ENCODE data around the gene FGF10.

FGF10 gene

DNA sequence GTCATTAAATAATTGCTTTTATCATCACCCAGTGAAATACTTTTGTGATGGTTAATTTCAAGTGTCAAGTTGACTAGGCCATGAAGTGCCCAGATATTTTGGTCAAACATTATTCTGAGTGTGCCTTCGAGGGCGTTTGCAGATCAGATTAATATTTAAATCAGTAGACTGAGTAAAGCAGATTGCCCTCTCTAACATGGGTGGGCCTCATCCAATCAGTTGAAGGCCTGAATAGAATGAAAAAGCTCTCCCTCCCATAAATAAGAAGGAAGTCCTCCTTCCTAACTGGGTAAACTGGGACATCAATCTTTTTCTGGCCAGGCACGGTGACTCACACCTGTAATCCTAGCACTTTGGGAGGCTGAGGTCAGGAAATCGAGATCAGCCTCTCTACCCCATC lies 12.4 kb upstream of the FGF10 start:
- TF ChIP-seq TAF1 (IDR thresholded peaks at IDR 0.05; ENCODE audit: borderline replicate concordance, insufficient read depth, low read length) = no peak
- no peak for TF ChIP-seq POLR2AphosphoS5 (IDR thresholded peaks at IDR 0.05; ENCODE audit: low read depth, low read length)
- no peak for TF ChIP-seq FOXP2 (optimal IDR thresholded peaks at IDR 0.05; ENCODE audit: borderline replicate concordance, extremely low read depth, extremely low read length, insufficient read depth)
- TF ChIP-seq, protein P1, sequence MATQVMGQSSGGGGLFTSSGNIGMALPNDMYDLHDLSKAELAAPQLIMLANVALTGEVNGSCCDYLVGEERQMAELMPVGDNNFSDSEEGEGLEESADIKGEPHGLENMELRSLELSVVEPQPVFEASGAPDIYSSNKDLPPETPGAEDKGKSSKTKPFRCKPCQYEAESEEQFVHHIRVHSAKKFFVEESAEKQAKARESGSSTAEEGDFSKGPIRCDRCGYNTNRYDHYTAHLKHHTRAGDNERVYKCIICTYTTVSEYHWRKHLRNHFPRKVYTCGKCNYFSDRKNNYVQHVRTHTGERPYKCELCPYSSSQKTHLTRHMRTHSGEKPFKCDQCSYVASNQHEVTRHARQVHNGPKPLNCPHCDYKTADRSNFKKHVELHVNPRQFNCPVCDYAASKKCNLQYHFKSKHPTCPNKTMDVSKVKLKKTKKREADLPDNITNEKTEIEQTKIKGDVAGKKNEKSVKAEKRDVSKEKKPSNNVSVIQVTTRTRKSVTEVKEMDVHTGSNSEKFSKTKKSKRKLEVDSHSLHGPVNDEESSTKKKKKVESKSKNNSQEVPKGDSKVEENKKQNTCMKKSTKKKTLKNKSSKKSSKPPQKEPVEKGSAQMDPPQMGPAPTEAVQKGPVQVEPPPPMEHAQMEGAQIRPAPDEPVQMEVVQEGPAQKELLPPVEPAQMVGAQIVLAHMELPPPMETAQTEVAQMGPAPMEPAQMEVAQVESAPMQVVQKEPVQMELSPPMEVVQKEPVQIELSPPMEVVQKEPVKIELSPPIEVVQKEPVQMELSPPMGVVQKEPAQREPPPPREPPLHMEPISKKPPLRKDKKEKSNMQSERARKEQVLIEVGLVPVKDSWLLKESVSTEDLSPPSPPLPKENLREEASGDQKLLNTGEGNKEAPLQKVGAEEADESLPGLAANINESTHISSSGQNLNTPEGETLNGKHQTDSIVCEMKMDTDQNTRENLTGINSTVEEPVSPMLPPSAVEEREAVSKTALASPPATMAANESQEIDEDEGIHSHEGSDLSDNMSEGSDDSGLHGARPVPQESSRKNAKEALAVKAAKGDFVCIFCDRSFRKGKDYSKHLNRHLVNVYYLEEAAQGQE (IDR thresholded peaks at IDR 0.05; ENCODE audit: insufficient read depth in 1 of 2, low read depth in 2 of 2, low read length in 2 of 2) = no peak
- TF ChIP-seq SIN3A (IDR thresholded peaks at IDR 0.05; ENCODE audit: borderline replicate concordance, insufficient read depth, low read length) = no peak

DNA sequence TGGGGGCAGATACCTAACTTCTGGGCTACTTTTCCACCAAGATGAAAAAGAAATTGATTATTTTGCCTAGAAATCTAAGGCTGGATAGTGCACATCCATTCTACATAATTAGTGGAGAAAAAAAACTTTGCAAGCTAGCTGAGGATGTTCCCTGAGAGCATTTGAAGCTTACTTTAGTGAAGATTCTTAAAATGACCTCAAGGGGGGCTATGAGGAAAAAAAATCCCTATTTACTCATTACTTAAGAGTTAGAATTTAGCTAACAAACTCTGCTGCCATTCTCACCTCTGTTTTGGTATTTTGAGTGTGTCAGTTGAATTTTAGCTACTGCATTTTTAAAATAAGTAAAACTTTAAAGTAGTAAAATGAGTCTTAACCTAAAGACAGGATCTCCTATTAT lies 9.2 kb upstream of the FGF10 start:
- TF ChIP-seq FOXP2 (optimal IDR thresholded peaks at IDR 0.05; ENCODE audit: borderline replicate concordance, extremely low read depth, extremely low read length, insufficient read depth) (no peak), TAF1 (IDR thresholded peaks at IDR 0.05; ENCODE audit: borderline replicate concordance, insufficient read depth, low read length) (no peak), SIN3A (IDR thresholded peaks at IDR 0.05; ENCODE audit: borderline replicate concordance, insufficient read depth, low read length) (no peak), POLR2AphosphoS5 (IDR thresholded peaks at IDR 0.05; ENCODE audit: low read depth, low read length) (no peak)
- TF ChIP-seq, protein P1 (IDR thresholded peaks at IDR 0.05; ENCODE audit: insufficient read depth in 1 of 2, low read depth in 2 of 2, low read length in 2 of 2) = no peak

DNA sequence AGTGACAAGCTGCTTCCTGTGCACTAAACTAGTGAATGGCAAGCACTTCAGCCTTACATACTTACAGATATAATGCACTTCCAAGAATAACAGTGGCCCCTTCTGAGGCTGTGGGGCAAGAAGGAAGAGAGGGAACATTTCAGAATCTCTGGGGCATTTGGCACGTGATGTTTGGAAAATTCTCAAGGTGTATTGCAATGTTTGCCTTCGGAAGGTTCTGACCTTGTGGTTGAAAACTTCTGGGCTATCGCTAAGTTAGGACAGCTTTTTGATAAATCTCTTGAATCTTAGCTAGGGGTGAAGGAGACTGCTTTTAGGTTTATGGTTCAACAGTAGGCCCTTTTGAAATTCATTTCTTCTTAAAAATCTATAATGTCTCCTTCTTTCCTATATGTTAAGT lies 7.1 kb upstream of the FGF10 start:
- no peak for TF ChIP-seq SIN3A (IDR thresholded peaks at IDR 0.05; ENCODE audit: borderline replicate concordance, insufficient read depth, low read length)
- no peak for TF ChIP-seq TAF1 (IDR thresholded peaks at IDR 0.05; ENCODE audit: borderline replicate concordance, insufficient read depth, low read length)
- no peak for TF ChIP-seq FOXP2 (optimal IDR thresholded peaks at IDR 0.05; ENCODE audit: borderline replicate concordance, extremely low read depth, extremely low read length, insufficient read depth)
- TF ChIP-seq, protein P1 (IDR thresholded peaks at IDR 0.05; ENCODE audit: insufficient read depth in 1 of 2, low read depth in 2 of 2, low read length in 2 of 2) = no peak
- no peak for TF ChIP-seq POLR2AphosphoS5 (IDR thresholded peaks at IDR 0.05; ENCODE audit: low read depth, low read length)

DNA sequence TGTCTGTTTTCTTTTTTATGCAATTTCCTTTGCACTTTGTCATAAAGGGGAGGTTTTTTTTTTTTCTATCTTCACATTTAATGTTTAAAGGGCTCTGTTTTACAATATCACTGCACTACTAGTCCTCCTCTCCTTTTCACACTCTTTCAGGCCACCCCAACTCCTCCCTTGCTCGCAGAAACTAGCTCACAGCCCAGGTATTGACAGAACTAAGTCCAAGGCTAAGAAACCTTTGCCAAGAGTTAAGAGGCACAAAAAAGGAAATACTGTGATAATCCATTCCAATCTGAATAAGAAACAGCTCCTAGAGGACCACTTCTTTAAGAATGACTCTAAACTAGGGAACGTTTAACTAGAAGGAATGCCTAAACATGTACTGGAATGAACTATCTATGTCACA lies 1.1 kb upstream of the FGF10 start:
- TF ChIP-seq TAF1 (IDR thresholded peaks at IDR 0.05; ENCODE audit: borderline replicate concordance, insufficient read depth, low read length) (no peak), POLR2AphosphoS5 (IDR thresholded peaks at IDR 0.05; ENCODE audit: low read depth, low read length) (no peak), FOXP2 (optimal IDR thresholded peaks at IDR 0.05; ENCODE audit: borderline replicate concordance, extremely low read depth, extremely low read length, insufficient read depth) (no peak), SIN3A (IDR thresholded peaks at IDR 0.05; ENCODE audit: borderline replicate concordance, insufficient read depth, low read length) (no peak)
- TF ChIP-seq, protein P1 (IDR thresholded peaks at IDR 0.05; ENCODE audit: insufficient read depth in 1 of 2, low read depth in 2 of 2, low read length in 2 of 2) = no peak

DNA sequence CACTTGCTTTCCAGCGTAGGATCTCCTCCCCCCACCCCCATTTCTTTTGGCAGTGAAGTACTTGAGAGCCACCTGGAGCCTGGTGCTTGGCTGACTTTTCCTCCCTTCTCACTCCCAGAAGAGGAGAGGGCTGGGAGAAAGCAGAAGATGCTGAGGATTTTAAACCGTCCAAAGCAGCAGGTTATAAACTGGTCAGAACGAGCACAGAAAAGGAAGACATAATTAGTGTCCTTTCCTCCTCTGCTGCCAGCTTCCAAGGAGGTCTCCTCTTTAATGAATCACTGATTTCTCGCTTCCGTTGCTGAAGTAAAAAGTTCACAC lies 563 bp upstream of the FGF10 start:
- TF ChIP-seq FOXP2 (optimal IDR thresholded peaks at IDR 0.05; ENCODE audit: borderline replicate concordance, extremely low read depth, extremely low read length, insufficient read depth) (no peak), TAF1 (IDR thresholded peaks at IDR 0.05; ENCODE audit: borderline replicate concordance, insufficient read depth, low read length) (no peak), SIN3A (IDR thresholded peaks at IDR 0.05; ENCODE audit: borderline replicate concordance, insufficient read depth, low read length) (no peak), POLR2AphosphoS5 (IDR thresholded peaks at IDR 0.05; ENCODE audit: low read depth, low read length) (no peak)
- TF ChIP-seq, protein P1 (IDR thresholded peaks at IDR 0.05; ENCODE audit: insufficient read depth in 1 of 2, low read depth in 2 of 2, low read length in 2 of 2) = no peak
